ENCODE measurements around the gene TTC13. TPM values are rescaled to one million over a fixed set of nuclear protein-coding genes. Genes with fewer than 3 reads are reported as not detected.
"Not testable (repeated sequence)": the region's sequence is repeated elsewhere in the genome, so short reads cannot be mapped to it uniquely, and the experiment has no call there.

TTC13 gene
- total and polyA plus RNA-seq, 3 donors from 2014 or later = 7.5 to 18.5 (median 10.2) TPM

- Histone ChIP-seq H3K4me3 (no peak overlapping the region), H3K36me3 (ENCODE audit: low read depth, missing control alignments) (no peaks in the 10 kb centered on the region), H3K27me3 (no peaks in the 10 kb centered on the region), H3K9me3 (no peaks in the 10 kb centered on the region), H3K4me1 (no peaks in the 10 kb centered on the region), H3K27ac (no peak overlapping the region)
- no peak for DNase-seq
- intact Hi-C loops (cut with DNase I; ENCODE audit: low total_unique reads) = no loop called here
- no peak for TF ChIP-seq POLR2A (IDR thresholded peaks at IDR 0.05)
- no peak for TF ChIP-seq CTCF (IDR thresholded peaks at IDR 0.05)
- 94 to 96% methylated on average over 2 of the region's 2 CpGs for WGBS, 2 donors
Observed at GRCh38 chr1:231011360-231011759, 32.7 kb upstream of the TTC13 start.

GRCh38 chr1:231007535-231007934, 28.9 kb upstream of the TTC13 start:
- 70 to 71% methylated on average over 1 of the region's 1 CpG for WGBS, 2 donors
- intact Hi-C loops (cut with DNase I; ENCODE audit: low total_unique reads); H3K4me1 ChIP-seq; H3K4me3 ChIP-seq; H3K9me3 ChIP-seq; H3K36me3 ChIP-seq (ENCODE audit: low read depth, missing control alignments); H3K27me3 ChIP-seq; H3K27ac ChIP-seq; DNase-seq: not testable (repeated sequence)

GRCh38 chr1:231001892-231002291, 23.2 kb upstream of the TTC13 start:
- intact Hi-C loops (cut with DNase I; ENCODE audit: low total_unique reads) = no loop called here
- DNase-seq = no peak
- no peaks in the 10 kb centered on the region for H3K36me3 ChIP-seq (ENCODE audit: low read depth, missing control alignments)

GRCh38 chr1:231000639-231001038, 22.0 kb upstream of the TTC13 start:
- H3K36me3 ChIP-seq (ENCODE audit: low read depth, missing control alignments) = no peaks in the 10 kb centered on the region
- 89 to 100% methylated on average over 1 of the region's 1 CpG for WGBS, 2 donors

More at GRCh38 chr1:231001892-231002291, 23.2 kb upstream of the TTC13 start:
- TF ChIP-seq CTCF (IDR thresholded peaks at IDR 0.05) = no peak
- TF ChIP-seq POLR2A (IDR thresholded peaks at IDR 0.05) = no peak
- no peaks in the 10 kb centered on the region for H3K27me3 ChIP-seq
- H3K9me3 ChIP-seq = no peaks in the 10 kb centered on the region
- H3K27ac ChIP-seq = no peak overlapping the region
- H3K4me1 ChIP-seq = no peaks in the 10 kb centered on the region
- H3K4me3 ChIP-seq = no peak overlapping the region

GRCh38 chr1:231000201-231000600, 21.5 kb upstream of the TTC13 start:
- no peaks in the 10 kb centered on the region for H3K27me3 ChIP-seq
- no peaks in the 10 kb centered on the region for H3K36me3 ChIP-seq (ENCODE audit: low read depth, missing control alignments)

More at GRCh38 chr1:231000639-231001038, 22.0 kb upstream of the TTC13 start:
- TF ChIP-seq CTCF (IDR thresholded peaks at IDR 0.05) (no peak), POLR2A (IDR thresholded peaks at IDR 0.05) (no peak)
- intact Hi-C loops (cut with DNase I; ENCODE audit: low total_unique reads) = no loop called here
- no peaks in the 10 kb centered on the region for H3K4me1 ChIP-seq
- no peak overlapping the region for H3K27ac ChIP-seq
- no peak for DNase-seq
- H3K27me3 ChIP-seq = no peaks in the 10 kb centered on the region
- no peaks in the 10 kb centered on the region for H3K9me3 ChIP-seq
- H3K4me3 ChIP-seq = no peak overlapping the region

More at GRCh38 chr1:231000201-231000600, 21.5 kb upstream of the TTC13 start:
- no peak for TF ChIP-seq CTCF (IDR thresholded peaks at IDR 0.05)
- TF ChIP-seq POLR2A (IDR thresholded peaks at IDR 0.05) = no peak
- H3K4me3 ChIP-seq = no peak overlapping the region
- DNase-seq = no peak
- no peak overlapping the region for H3K27ac ChIP-seq
- WGBS, 2 donors = 93 to 95% methylated on average over 4 of the region's 4 CpGs
- no peaks in the 10 kb centered on the region for H3K9me3 ChIP-seq
- intact Hi-C loops (cut with DNase I; ENCODE audit: low total_unique reads) = no loop called here
- no peaks in the 10 kb centered on the region for H3K4me1 ChIP-seq

All from testis (tissue), 3 donors.